ENCODE data around the gene WRNIP1. TPM values are rescaled to one million over a fixed set of nuclear protein-coding genes. Genes with fewer than 3 reads are reported as not detected.

WRNIP1 gene
- total RNA-seq, 1 experiment from 2014 or later: 38.1 TPM

GRCh38 chr6:2764610-2765165 lies 505 bp upstream of the WRNIP1 start:
- H4K5ac ChIP-seq (ENCODE audit: insufficient read length, low read depth, low read length): no peak overlapping the region
- no peak overlapping the region for H2BK5ac ChIP-seq (ENCODE audit: insufficient read length, low read length)
- H2BK15ac ChIP-seq (ENCODE audit: low read depth, low read length): no peak overlapping the region
- H3K23me2 ChIP-seq (ENCODE audit: insufficient read length, low read depth, low read length, poor library complexity, severe bottlenecking): peaks cover 11% of the 10 kb centered on the region
- TF ChIP-seq CTCF (conservative IDR thresholded peaks at IDR 0.05): no peak
- Mint-ChIP-seq H3K27me3 (ENCODE audit: low read depth) (no peaks in the 10 kb centered on the region), H3K4me1 (peaks cover 26 to 34% of the 10 kb centered on the region in 2 experiments), H3K4me3 (peak overlapping the region; percentile 91 to 94), H3K27ac (peak overlapping the region; percentile 79 to 96 (median 92)), H3K9me3 (peaks cover 10 to 15% of the 10 kb centered on the region in 2 experiments), H3K36me3 (ENCODE audit: insufficient read depth in 1 of 3, low read depth in 3 of 3) (peaks cover 0 to 3% (median 1%) of the 10 kb centered on the region in 3 experiments; a peak in 4 of 7 replicates)
- no peaks in the 10 kb centered on the region for H3K27me3 ChIP-seq (ENCODE audit: insufficient read depth, low read length)
- H3K4me2 ChIP-seq (ENCODE audit: insufficient read depth, insufficient read length, low read length): peak overlapping the region; percentile 90
- H3K4me1 ChIP-seq (ENCODE audit: insufficient read depth, low read length): peaks cover 3% of the 10 kb centered on the region; the same call in 1 of the 2 replicates
- no peak overlapping the region for H3T11ph ChIP-seq (ENCODE audit: low read length)
- no peaks in the 10 kb centered on the region for H3K79me1 ChIP-seq (ENCODE audit: insufficient read depth, low read depth, low read length, poor library complexity, severe bottlenecking)
- H3K9me3 ChIP-seq (ENCODE audit: control insufficient read depth, low read depth, low read length): no peaks in the 10 kb centered on the region
- no peak overlapping the region for H2BK20ac ChIP-seq (ENCODE audit: low read depth, low read length, poor library complexity, severe bottlenecking)
- H4K20me1 ChIP-seq (ENCODE audit: control insufficient read depth, insufficient read depth, insufficient read length): no peaks in the 10 kb centered on the region
- no CpG with 5 or more reads among the region's 45 CpGs for WGBS (ENCODE audit: extremely low coverage, insufficient read length, low lambda C conversion rate)
- no peak for DNase-seq
- H4K8ac ChIP-seq (replicated peaks; ENCODE audit: insufficient read length, low read depth, low read length): no peak overlapping the region
- H2BK12ac ChIP-seq (ENCODE audit: insufficient read length, low read depth, low read length): no peak overlapping the region
- H4K91ac ChIP-seq (ENCODE audit: insufficient read length, low read depth, low read length): no peak overlapping the region
- H2AK5ac ChIP-seq (ENCODE audit: insufficient read length, low read length): no peak overlapping the region
- H3K27ac ChIP-seq (ENCODE audit: insufficient read length, low read depth, low read length): no peak overlapping the region
- peak overlapping the region; percentile 71 for H3K9ac ChIP-seq (ENCODE audit: extremely low read depth, insufficient read length, low read length)
- peak overlapping the region; percentile 78 for H3K18ac ChIP-seq (ENCODE audit: insufficient read length, low read depth, low read length)
- H3K4ac ChIP-seq (ENCODE audit: low read depth, low read length): no peak overlapping the region
- no peak overlapping the region for H3K23ac ChIP-seq (ENCODE audit: insufficient read length, low read depth, low read length)
- H3K14ac ChIP-seq (ENCODE audit: insufficient read depth, low read length): peak overlapping the region; percentile 16; the same call in 1 of the 2 replicates
- H2BK120ac ChIP-seq (ENCODE audit: low read depth, low read length, poor library complexity, severe bottlenecking): no peak overlapping the region
- H3K56ac ChIP-seq (ENCODE audit: insufficient read length, low read depth, low read length): no peak overlapping the region
- peaks cover 20% of the 10 kb centered on the region for H3K79me2 ChIP-seq (ENCODE audit: insufficient read depth, low read length)
- H2AFZ ChIP-seq (ENCODE audit: low read length): peak overlapping the region; percentile 69
